OCI-LY1 (cell line): Measurements from ENCODE around the gene NABP2.

Experiments used
- H2AFZ ChIP-seq: fragments of 200-600 bp; sonication (generic), shearing (Covaris generic); 2 replicates; pipeline ENCODE4 v1.6.0; 2014; ENCODE audit warnings: antibody characterized with exemption, mild to moderate bottlenecking, low read length
- H3F3A ChIP-seq: fragments of 200-600 bp; sonication (generic), shearing (Covaris generic); 2 replicates; pipeline ENCODE4 v1.6.0; 2014; ENCODE audit warnings: mild to moderate bottlenecking, antibody characterized with exemption, low read length, moderate library complexity; ENCODE audit not compliant: insufficient read depth
- H3K27ac ChIP-seq: fragments of 200-600 bp; sonication (generic); 2 replicates; pipeline ENCODE4 v1.5.1; 2014; ENCODE audit warnings: low read length, mixed run types, mild to moderate bottlenecking, low read depth; ENCODE audit not compliant: poor library complexity, severe bottlenecking
- H3K27me3 ChIP-seq: fragments of 200-600 bp; sonication (generic); 2 replicates; pipeline ENCODE4 v1.6.0; 2014; ENCODE audit warnings: antibody characterized with exemption, mild to moderate bottlenecking, low read length, moderate library complexity; ENCODE audit not compliant: insufficient read depth
- H3K36me3 ChIP-seq: fragments of 200-600 bp; sonication (generic); 2 replicates; pipeline ENCODE4 v1.6.1; 2014; ENCODE audit warnings: mild to moderate bottlenecking, antibody characterized with exemption, low read length, moderate library complexity, mixed read lengths; ENCODE audit not compliant: insufficient read depth
- H3K4me1 ChIP-seq: fragments of 200-600 bp; sonication (generic); 2 replicates; pipeline ENCODE4 v1.5.1; 2014; ENCODE audit warnings: mild to moderate bottlenecking, low read length, moderate library complexity; ENCODE audit not compliant: insufficient read depth, severe bottlenecking
- H3K4me2 ChIP-seq: fragments of 200-600 bp; sonication (generic), shearing (Covaris generic); 2 replicates; pipeline ENCODE4 v1.6.1; 2014; ENCODE audit warnings: low read length
- H3K4me3 ChIP-seq: fragments of 200-600 bp; sonication (generic); 2 replicates; pipeline ENCODE4 v1.5.1; 2014; ENCODE audit warnings: low read length, low read depth, mild to moderate bottlenecking, mixed read lengths; ENCODE audit not compliant: poor library complexity, severe bottlenecking
- H3K79me2 ChIP-seq: fragments of 200-600 bp; shearing (Covaris generic); 2 replicates; pipeline ENCODE4 v1.6.1; 2016; ENCODE audit warnings: mixed run types, low read length, mixed read lengths; ENCODE audit not compliant: insufficient read depth
- H3K9ac ChIP-seq: fragments of 200-600 bp; sonication (generic), shearing (Covaris generic); 2 replicates; pipeline ENCODE4 v1.6.1; 2014; ENCODE audit warnings: mild to moderate bottlenecking, low read length, mixed read lengths
- H3K9me2 ChIP-seq: fragments of 200-600 bp; sonication (generic), shearing (Covaris generic); 2 replicates; pipeline ENCODE4 v1.6.1; 2014; ENCODE audit warnings: low read depth, mild to moderate bottlenecking, low read length, mixed read lengths
- H3K9me3 ChIP-seq: fragments of 200-600 bp; shearing (Covaris generic); 2 replicates; pipeline ENCODE4 v1.6.1; 2014; ENCODE audit warnings: low read length, mixed read lengths
- H4K20me1 ChIP-seq: fragments of 200-600 bp; sonication (generic), shearing (Covaris generic); 2 replicates; pipeline ENCODE4 v1.6.0; 2016; ENCODE audit warnings: mild to moderate bottlenecking, low read length; ENCODE audit not compliant: insufficient read depth
- CTCF ChIP-seq: fragments of 200-600 bp; sonication (generic), shearing (Covaris generic); IDR thresholded peaks from 2 replicates; pipeline ENCODE4 v1.5.1; 2017; ENCODE audit warnings: mild to moderate bottlenecking, antibody characterized with exemption, low read length, moderate library complexity, mixed read lengths
- EZH2 ChIP-seq: fragments of 200-600 bp; sonication (generic), shearing (Covaris generic); IDR thresholded peaks from 2 replicates; pipeline ENCODE4 v1.8.0; 2017; ENCODE audit warnings: borderline replicate concordance, mixed run types, mild to moderate bottlenecking, antibody characterized with exemption, low read length, moderate library complexity, mixed read lengths

Gene NABP2

DNA sequence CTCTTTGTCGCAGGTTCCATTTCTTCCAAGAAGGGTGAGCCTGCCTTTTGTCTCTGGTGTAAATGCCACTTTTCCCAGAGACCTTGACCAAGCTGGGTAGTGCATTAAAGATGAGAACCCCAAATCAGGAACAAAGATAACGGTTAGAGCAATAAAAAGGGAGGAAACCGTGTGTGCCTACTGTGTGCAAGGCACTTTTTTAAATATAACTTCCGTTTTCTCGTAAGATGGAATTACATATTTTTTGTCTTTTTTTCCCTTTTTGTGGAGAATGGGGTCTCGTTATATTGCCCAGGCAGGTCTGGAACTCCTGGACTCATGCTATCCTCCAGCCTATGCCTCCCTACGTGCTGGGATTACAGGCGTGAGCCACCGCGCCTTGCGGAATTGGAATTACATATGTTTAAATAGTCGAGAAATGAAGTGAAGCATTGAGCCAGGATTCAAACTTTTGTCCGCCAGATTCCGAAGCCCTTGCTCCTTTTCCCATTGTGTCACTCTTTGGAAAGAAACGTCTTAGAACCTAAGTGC lies 506 bp upstream of the NABP2 start:
- Histone ChIP-seq H3F3A (no peaks in the 10 kb centered on the region), H3K9me3 (no peaks in the 10 kb centered on the region), H3K36me3 (no peaks in the 10 kb centered on the region), H2AFZ (peak overlapping the region; percentile 12; the same call in 1 of the 2 replicates), H3K9ac (peak overlapping the region; percentile 75), H3K4me1 (peaks cover 42% of the 10 kb centered on the region), H3K27me3 (no peaks in the 10 kb centered on the region), H3K27ac (peak overlapping the region; percentile 84), H4K20me1 (no peaks in the 10 kb centered on the region), H3K79me2 (0 out of 2 replicates have a peak, but pooled peaks cover 5% of the 10 kb centered on the region), H3K9me2 (no peaks in the 10 kb centered on the region), H3K4me3 (peak overlapping the region; percentile 84), H3K4me2 (peak overlapping the region; percentile 95)
- TF ChIP-seq EZH2 (no peak), CTCF (no peak)

- Histone ChIP-seq H4K20me1 (no peaks in the 10 kb centered on the region), H3K9me3 (no peaks in the 10 kb centered on the region), H3K4me3 (peak overlapping the region; percentile 84), H3K79me2 (0 out of 2 replicates have a peak, but pooled peaks cover 5% of the 10 kb centered on the region), H3K9me2 (no peaks in the 10 kb centered on the region), H3K4me2 (peak overlapping the region; percentile 95), H3K27ac (peak overlapping the region; percentile 64), H3K36me3 (no peaks in the 10 kb centered on the region), H3K27me3 (no peaks in the 10 kb centered on the region), H3K4me1 (peaks cover 42% of the 10 kb centered on the region), H2AFZ (no peak overlapping the region), H3K9ac (peak overlapping the region; percentile 76), H3F3A (no peaks in the 10 kb centered on the region)
- TF ChIP-seq CTCF (no peak), EZH2 (no peak)
Measured at GRCh38 chr12:56224954-56225353, 812 bp downstream of the NABP2 start.

DNA sequence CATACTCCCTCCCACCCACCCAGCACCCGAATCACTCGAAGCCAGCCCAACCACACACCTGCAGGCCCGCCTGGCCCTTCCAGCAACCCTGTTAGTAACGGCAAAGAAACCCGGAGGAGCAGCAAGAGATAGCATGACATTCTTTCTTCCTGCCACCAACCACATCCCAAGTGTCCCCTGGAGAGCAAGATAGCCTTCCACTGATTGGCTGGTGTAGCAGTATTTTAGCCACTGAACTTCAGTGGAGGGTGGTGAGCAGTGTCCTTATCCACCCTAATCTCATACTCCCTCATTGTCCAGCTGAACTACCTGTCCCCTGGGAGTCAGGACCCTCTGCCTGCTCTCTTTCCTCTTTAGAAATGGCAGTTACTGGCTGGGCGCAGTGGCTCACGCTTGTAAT lies 4.9 kb downstream of the NABP2 start:
- Histone ChIP-seq H2AFZ (no peak overlapping the region), H3K9me3 (no peaks in the 10 kb centered on the region), H3K9ac (no peak overlapping the region), H3K9me2 (no peaks in the 10 kb centered on the region), H3K4me3 (no peak overlapping the region), H3K4me2 (no peak overlapping the region), H3K36me3 (no peaks in the 10 kb centered on the region), H3K27me3 (no peaks in the 10 kb centered on the region), H4K20me1 (no peaks in the 10 kb centered on the region), H3F3A (no peaks in the 10 kb centered on the region), H3K27ac (no peak overlapping the region), H3K79me2 (no peaks in the 10 kb centered on the region), H3K4me1 (peaks cover 12% of the 10 kb centered on the region)
- no peak for TF ChIP-seq CTCF
- no peak for TF ChIP-seq EZH2
